Activated T-helper 2 cell treated with anti-CD3 and anti-CD28 coated beads, Interferon-gamma antibody, Interleukin-2, Interleukin-4, amounts not matched to agents 10 μg/mL and 5 μg/mL and 100 μg/mL, durations not matched to agents 14 hours and 24 hours and 36 hours (primary cell): ENCODE measurements around the gene AKR7A2. TPM values are rescaled to one million over a fixed set of nuclear protein-coding genes. Genes with fewer than 3 reads are reported as not detected.
"Not testable (repeated sequence)": the region's sequence is repeated elsewhere in the genome, so short reads cannot be mapped to it uniquely, and the experiment has no call there.

Experiments used
- DNase-seq: peaks from one replicate; pipeline ENCODE4 v3.0.0; 2021; ENCODE audit warnings: low spot score
- H3K27ac Mint-ChIP-seq: one replicate; pipeline ENCODE4 v1.8.0; 2021; ENCODE audit warnings: mixed read lengths
- H3K27me3 Mint-ChIP-seq: one replicate; pipeline ENCODE4 v1.8.0; 2021; ENCODE audit warnings: low read depth, mixed read lengths
- H3K36me3 Mint-ChIP-seq: one replicate; pipeline ENCODE4 v1.8.0; 2021; ENCODE audit warnings: low read depth, mixed read lengths
- H3K4me1 Mint-ChIP-seq: one replicate; pipeline ENCODE4 v1.8.0; 2021; ENCODE audit warnings: low read depth, mixed read lengths
- H3K4me3 Mint-ChIP-seq: one replicate; pipeline ENCODE4 v1.8.0; 2021; ENCODE audit warnings: low read depth, mild to moderate bottlenecking, moderate library complexity, mixed read lengths
- H3K9me3 Mint-ChIP-seq: one replicate; pipeline ENCODE4 v1.8.0; 2021; ENCODE audit warnings: mixed read lengths
- intact Hi-C: fragments of 100-400 bp; cut with micrococcal nuclease; formaldehyde crosslinking; loops from one replicate; pipeline ENCODE4 v1.15.1; 2023
- total RNA-seq: library from RNA; stranded (reverse); gene quantifications from 2 replicates; pipeline ENCODE4 v1.2.3, GENCODE V29; 2022

AKR7A2 gene
- total RNA-seq, 1 donor from 2014 or later: 34.3 TPM

DNA sequence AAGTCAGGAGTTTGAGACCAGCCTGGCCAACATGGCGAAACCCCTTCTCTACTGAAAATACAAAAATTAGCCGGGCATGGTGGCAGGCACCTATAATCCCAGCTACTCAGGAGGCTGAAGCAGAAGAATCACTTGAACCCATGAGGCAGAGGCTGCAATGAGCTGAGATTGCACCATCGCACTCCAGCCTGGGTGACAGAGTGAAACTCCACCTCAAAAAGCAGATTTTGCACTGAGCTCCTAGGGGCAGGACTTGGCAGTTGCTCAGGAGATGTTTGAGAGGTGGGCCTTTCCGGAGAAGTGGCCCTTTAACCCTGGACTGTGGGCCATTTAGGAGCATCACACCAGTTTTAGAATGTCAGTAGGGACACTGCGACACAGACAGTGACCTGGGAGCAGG lies 55.6 kb downstream of the AKR7A2 start:
- Mint-ChIP-seq H3K4me1 (peaks cover 27% of the 10 kb centered on the region), H3K36me3 (peaks cover 79% of the 10 kb centered on the region), H3K27ac (peak overlapping the region; percentile 88)
- DNase-seq, H3K27me3 Mint-ChIP-seq, H3K4me3 Mint-ChIP-seq, intact Hi-C loops, H3K9me3 Mint-ChIP-seq: not testable (repeated sequence)

DNA sequence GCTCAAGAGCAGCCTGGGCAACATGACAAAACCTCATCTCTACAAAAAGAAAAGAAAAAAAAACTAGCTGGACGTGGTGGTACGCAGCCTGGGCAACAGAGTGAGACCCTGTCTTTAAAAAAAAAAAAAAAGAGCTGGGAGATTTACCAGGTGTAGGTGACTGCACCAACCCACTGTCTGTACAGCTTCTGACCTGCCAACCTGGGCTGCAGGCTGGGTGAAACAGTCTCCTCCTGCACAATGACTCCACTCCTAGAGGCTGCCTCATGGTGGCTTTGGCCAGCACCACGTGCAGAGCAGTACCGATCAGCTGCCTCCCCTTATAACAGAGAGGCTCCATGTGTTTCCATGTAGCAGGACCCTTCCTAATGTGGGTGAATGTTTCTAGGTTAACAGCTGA lies 56.7 kb downstream of the AKR7A2 start:
- H3K36me3 Mint-ChIP-seq: peaks cover 77% of the 10 kb centered on the region
- intact Hi-C loops: no loop called here
- H3K4me1 Mint-ChIP-seq: peaks cover 32% of the 10 kb centered on the region
- H3K27ac Mint-ChIP-seq: peak overlapping the region; percentile 63
- H3K4me3 Mint-ChIP-seq: no peak overlapping the region
- H3K9me3 Mint-ChIP-seq: no peaks in the 10 kb centered on the region
- no peaks in the 10 kb centered on the region for H3K27me3 Mint-ChIP-seq
- no peak for DNase-seq

DNA sequence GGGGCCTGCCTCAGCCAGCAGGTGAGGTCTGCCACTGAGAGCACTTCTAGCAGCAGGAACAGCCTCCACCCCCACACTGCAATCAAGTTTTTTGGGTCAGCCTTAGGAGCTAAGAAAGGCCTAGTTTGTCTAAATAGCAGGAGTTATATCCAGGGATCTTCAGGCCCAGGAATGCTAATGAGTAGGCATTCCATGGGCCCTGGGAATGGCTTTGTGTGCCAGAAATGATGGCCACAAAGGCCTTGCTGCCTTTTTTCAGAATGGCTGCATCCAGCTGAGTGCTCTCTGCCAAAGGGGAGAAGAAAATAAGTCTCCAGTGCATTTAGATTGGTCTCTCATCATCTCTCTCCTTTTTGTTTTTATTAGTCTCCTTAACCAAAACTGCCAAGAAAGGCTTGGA lies 57.5 kb downstream of the AKR7A2 start:
- no peak for DNase-seq
- Mint-ChIP-seq H3K27me3 (no peaks in the 10 kb centered on the region), H3K4me3 (no peak overlapping the region), H3K9me3 (no peaks in the 10 kb centered on the region), H3K4me1 (peaks cover 34% of the 10 kb centered on the region), H3K27ac (no peak overlapping the region), H3K36me3 (peaks cover 68% of the 10 kb centered on the region)
- intact Hi-C loops: loop anchor here (5.0 kb wide), 2 partner anchors 297 to 398 kb away; partner anchors contain the start of gene IFFO2

Other genes with a start within 250 kb of the AKR7A2 start
- 156 and 160 TPM in 2 replicates for gene UBR4, start 101.9 kb downstream of the AKR7A2 start, total RNA-seq
- 54.0 and 57.4 TPM in 2 replicates for gene EMC1, start 60.6 kb downstream of the AKR7A2 start, total RNA-seq
- gene MRTO4, start 60.3 kb downstream of the AKR7A2 start, total RNA-seq: 109 and 113 TPM in 2 replicates
- 1.4 and 2.1 TPM in 2 replicates for gene AKR7A3, start 23.4 kb downstream of the AKR7A2 start, total RNA-seq
- 10.6 and 12.1 TPM in 2 replicates for gene SLC66A1, start 182 bp upstream of the AKR7A2 start, total RNA-seq
- 329 and 336 TPM in 2 replicates for gene CAPZB, start 173.4 kb upstream of the AKR7A2 start, total RNA-seq